HepG2 (cell line): ENCODE measurements around the gene SQOR. TPM values are rescaled to one million over a fixed set of nuclear protein-coding genes. Genes with fewer than 3 reads are reported as not detected.
A peak's percentile ranks its signal among the peaks of the same experiment; 100 is the strongest.

ENCODE experiments used
- BCL6 ChIP-seq: IDR thresholded peaks from 2 replicates; pipeline ENCODE4 v1.6.1; 2016; ENCODE audit warnings: missing genetic modification reagents, missing compliant biosample characterization
- JUN ChIP-seq: sonication (generic); formaldehyde crosslinking; IDR thresholded peaks from 2 replicates; pipeline ENCODE4 v1.4.0; 2020; ENCODE audit warnings: mild to moderate bottlenecking, missing genetic modification reagents
- MAZ ChIP-seq, 2 experiments: sonication (generic) in 1 of 2; formaldehyde crosslinking in 1 of 2; IDR thresholded peaks; 2 replicates each; pipeline versions ENCODE4 v1.5.0 to v1.6.1; 2012 to 2020; ENCODE audit warnings: low read depth in 2 of 2, mild to moderate bottlenecking in 2 of 2, borderline replicate concordance in 1 of 2, improper control_type of control experiment in 1 of 2, low read length in 1 of 2, missing genetic modification reagents in 1 of 2, moderate library complexity in 1 of 2
- NCOA2 ChIP-seq: sonication (generic); formaldehyde crosslinking; IDR thresholded peaks from 2 replicates; pipeline ENCODE4 v1.8.0; 2022; ENCODE audit warnings: inconsistent platforms
- SOX5 ChIP-seq: IDR thresholded peaks from 2 replicates; pipeline ENCODE4 v1.6.1; 2016; ENCODE audit warnings: borderline replicate concordance
- TOE1 ChIP-seq: sonication (generic); formaldehyde crosslinking; IDR thresholded peaks from 2 replicates; pipeline ENCODE4 v1.4.0; 2020; ENCODE audit warnings: mild to moderate bottlenecking, missing genetic modification reagents
- ZFP36L2 ChIP-seq: sonication (generic); formaldehyde crosslinking; IDR thresholded peaks from 2 replicates; pipeline ENCODE4 v1.4.0; 2020; ENCODE audit warnings: missing genetic modification reagents
- ZNF160 ChIP-seq: sonication (generic); formaldehyde crosslinking; IDR thresholded peaks from 2 replicates; pipeline ENCODE4 v1.8.0; 2022; ENCODE audit warnings: mild to moderate bottlenecking, inconsistent platforms, missing genetic modification reagents
- ZNF224 ChIP-seq: sonication (generic); formaldehyde crosslinking; IDR thresholded peaks from 2 replicates; pipeline ENCODE4 v1.5.0; 2020; ENCODE audit warnings: mild to moderate bottlenecking, missing genetic modification reagents
- ZNF451 ChIP-seq: sonication (generic); formaldehyde crosslinking; IDR thresholded peaks from 2 replicates; pipeline ENCODE4 v1.5.0; 2020; ENCODE audit warnings: mild to moderate bottlenecking, missing genetic modification reagents
- ZNF879 ChIP-seq: sonication (generic); formaldehyde crosslinking; IDR thresholded peaks from 2 replicates; pipeline ENCODE4 v1.8.1; 2023; ENCODE audit warnings: missing genetic modification reagents
- polyA plus RNA-seq, 8 experiments: library from polyadenylated mRNA; depleted of rRNA in 3 of 8; stranded (reverse) in 7 of 8; unstranded in 1 of 8; fragments of >200 nt; fragmentation: Illumina TruSeq in 4 of 8; extraction: Trizol in 4 of 8; gene quantifications; 2 replicates each; pipeline versions ENCODE4 v1.2.1 to v1.2.3, GENCODE V29; 2011 to 2016; ENCODE audit warnings: low read depth in 4 of 8, missing spikeins in 1 of 8, mixed read lengths in 1 of 8; ENCODE audit not compliant: insufficient read depth in 1 of 8
- total RNA-seq, 5 experiments: library from RNA; depleted of rRNA; stranded (reverse); fragments of >200 nt; fragmentation: Illumina TruSeq; extraction: Trizol; gene quantifications; 2 replicates each; pipeline ENCODE4 v1.2.3, GENCODE V29; 2016; ENCODE audit warnings: low read depth in 1 of 5
- TF ChIP-seq, protein P1 (sequence below): sonication (generic); formaldehyde crosslinking; IDR thresholded peaks from 2 replicates; pipeline ENCODE4 v1.4.0; 2020; ENCODE audit warnings: mild to moderate bottlenecking, missing genetic modification reagents
- TF ChIP-seq, protein P2 (sequence below): sonication (generic); formaldehyde crosslinking; IDR thresholded peaks from 2 replicates; pipeline ENCODE4 v1.4.0; 2020; ENCODE audit warnings: mild to moderate bottlenecking, missing genetic modification reagents, borderline replicate concordance
- TF ChIP-seq, protein P3 (sequence below): sonication (generic); formaldehyde crosslinking; IDR thresholded peaks from 2 replicates; pipeline ENCODE4 v1.8.0; 2022; ENCODE audit warnings: mild to moderate bottlenecking, missing genetic modification reagents
- TF ChIP-seq, protein P4 (sequence below): sonication (generic); formaldehyde crosslinking; IDR thresholded peaks from 2 replicates; pipeline ENCODE4 v1.4.0; 2020; ENCODE audit warnings: missing genetic modification reagents
- TF ChIP-seq, protein P5 (sequence below): IDR thresholded peaks from 2 replicates; pipeline ENCODE4 v1.6.1; 2012; ENCODE audit warnings: low read depth, low read length, improper control_type of control experiment
- TF ChIP-seq, protein P6 (sequence below): IDR thresholded peaks from 2 replicates; pipeline ENCODE4 v1.6.1; 2018; ENCODE audit warnings: missing genetic modification reagents, mild to moderate bottlenecking, missing compliant biosample characterization
- TF ChIP-seq, protein P7 (sequence below): sonication (generic); formaldehyde crosslinking; IDR thresholded peaks from 2 replicates; pipeline ENCODE4 v1.4.0; 2020; ENCODE audit warnings: missing genetic modification reagents, borderline replicate concordance

The SQOR gene
- total and polyA plus RNA-seq, 2 of the 13 experiments (the other 11 are each of a cell fraction or from before 2014, with no cell fraction given), result 19.3 to 19.4 TPM

DNA sequence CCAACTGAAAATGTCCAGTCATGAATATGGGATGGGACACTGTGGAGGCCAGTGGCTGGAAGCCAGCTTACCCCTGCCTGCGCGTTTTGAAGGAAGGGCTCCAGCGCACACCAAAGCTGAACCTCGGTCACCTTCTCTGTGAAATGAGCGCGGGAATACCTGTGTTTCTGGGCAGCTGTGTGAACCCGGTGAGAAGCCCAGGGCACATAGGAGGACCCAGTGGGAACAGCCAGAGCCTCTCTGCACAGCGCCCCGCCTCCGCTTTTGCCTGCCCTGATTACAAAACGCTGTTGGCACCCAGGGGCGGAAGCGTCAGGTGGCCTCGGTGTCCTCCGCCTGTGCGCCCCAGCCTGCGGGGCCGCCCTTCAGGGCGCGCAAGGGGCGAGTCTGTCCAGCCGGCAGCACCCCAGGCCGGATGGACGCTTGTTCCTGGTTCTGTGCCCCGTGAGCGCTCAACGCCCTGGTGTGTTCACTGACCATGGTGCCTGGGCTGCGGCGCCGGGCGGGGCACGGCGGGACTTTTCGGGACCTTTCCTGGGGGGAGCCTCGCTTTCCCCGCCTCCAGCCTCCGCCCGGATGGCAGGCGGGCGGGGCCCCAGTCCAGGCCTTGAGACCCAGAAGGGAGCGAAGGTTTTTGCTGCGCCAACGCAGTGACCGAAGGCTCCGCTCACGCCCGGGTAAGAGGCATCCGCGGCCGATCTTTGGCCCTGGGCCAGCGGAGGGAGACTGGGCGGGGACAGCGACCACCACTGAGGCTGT lies at the start of gene SQOR (continued):
- TF ChIP-seq, protein P1, sequence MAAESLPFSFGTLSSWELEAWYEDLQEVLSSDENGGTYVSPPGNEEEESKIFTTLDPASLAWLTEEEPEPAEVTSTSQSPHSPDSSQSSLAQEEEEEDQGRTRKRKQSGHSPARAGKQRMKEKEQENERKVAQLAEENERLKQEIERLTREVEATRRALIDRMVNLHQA, result no peak
- TF ChIP-seq NCOA2 (CRISPR knock-in tag) (no peak; the same call in 1 of the 2 replicates), JUN (CRISPR knock-in tag) (peak; percentile 45; the same call in 1 of the 2 replicates), ZNF224 (CRISPR knock-in tag) (peak; percentile 26; the same call in 1 of the 2 replicates), TOE1 (no peak), SOX5 (CRISPR knock-in tag) (no peak; the same call in 1 of the 2 replicates), ZNF160 (CRISPR knock-in tag) (no peak), ZNF879 (CRISPR knock-in tag) (no peak), ZNF451 (CRISPR knock-in tag) (0 out of 2 replicates have a peak, but pooled peaks have one; percentile 75), BCL6 (CRISPR knock-in tag) (peak; percentile 69), MAZ (IDR thresholded peaks at IDR 0.05; ENCODE audit: borderline replicate concordance, low read depth, low read length) (peak; percentile 54; the same call in 1 of the 2 replicates), MAZ (CRISPR knock-in tag; IDR thresholded peaks at IDR 0.05; ENCODE audit: low read depth) (no peak; the same call in 1 of the 2 replicates), ZFP36L2 (no peak)
- TF ChIP-seq, protein P2, sequence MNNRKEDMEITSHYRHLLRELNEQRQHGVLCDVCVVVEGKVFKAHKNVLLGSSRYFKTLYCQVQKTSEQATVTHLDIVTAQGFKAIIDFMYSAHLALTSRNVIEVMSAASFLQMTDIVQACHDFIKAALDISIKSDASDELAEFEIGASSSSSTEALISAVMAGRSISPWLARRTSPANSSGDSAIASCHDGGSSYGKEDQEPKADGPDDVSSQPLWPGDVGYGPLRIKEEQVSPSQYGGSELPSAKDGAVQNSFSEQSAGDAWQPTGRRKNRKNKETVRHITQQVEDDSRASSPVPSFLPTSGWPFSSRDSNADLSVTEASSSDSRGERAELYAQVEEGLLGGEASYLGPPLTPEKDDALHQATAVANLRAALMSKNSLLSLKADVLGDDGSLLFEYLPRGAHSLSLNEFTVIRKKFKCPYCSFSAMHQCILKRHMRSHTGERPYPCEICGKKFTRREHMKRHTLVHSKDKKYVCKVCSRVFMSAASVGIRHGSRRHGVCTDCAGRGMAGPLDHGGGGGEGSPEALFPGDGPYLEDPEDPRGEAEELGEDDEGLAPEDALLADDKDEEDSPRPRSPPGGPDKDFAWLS (CRISPR knock-in tag), result no peak
- TF ChIP-seq, protein P3, sequence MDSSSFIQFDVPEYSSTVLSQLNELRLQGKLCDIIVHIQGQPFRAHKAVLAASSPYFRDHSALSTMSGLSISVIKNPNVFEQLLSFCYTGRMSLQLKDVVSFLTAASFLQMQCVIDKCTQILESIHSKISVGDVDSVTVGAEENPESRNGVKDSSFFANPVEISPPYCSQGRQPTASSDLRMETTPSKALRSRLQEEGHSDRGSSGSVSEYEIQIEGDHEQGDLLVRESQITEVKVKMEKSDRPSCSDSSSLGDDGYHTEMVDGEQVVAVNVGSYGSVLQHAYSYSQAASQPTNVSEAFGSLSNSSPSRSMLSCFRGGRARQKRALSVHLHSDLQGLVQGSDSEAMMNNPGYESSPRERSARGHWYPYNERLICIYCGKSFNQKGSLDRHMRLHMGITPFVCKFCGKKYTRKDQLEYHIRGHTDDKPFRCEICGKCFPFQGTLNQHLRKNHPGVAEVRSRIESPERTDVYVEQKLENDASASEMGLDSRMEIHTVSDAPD (CRISPR knock-in tag), result peak; percentile 26; the same call in 1 of the 2 replicates
- TF ChIP-seq, protein P4, sequence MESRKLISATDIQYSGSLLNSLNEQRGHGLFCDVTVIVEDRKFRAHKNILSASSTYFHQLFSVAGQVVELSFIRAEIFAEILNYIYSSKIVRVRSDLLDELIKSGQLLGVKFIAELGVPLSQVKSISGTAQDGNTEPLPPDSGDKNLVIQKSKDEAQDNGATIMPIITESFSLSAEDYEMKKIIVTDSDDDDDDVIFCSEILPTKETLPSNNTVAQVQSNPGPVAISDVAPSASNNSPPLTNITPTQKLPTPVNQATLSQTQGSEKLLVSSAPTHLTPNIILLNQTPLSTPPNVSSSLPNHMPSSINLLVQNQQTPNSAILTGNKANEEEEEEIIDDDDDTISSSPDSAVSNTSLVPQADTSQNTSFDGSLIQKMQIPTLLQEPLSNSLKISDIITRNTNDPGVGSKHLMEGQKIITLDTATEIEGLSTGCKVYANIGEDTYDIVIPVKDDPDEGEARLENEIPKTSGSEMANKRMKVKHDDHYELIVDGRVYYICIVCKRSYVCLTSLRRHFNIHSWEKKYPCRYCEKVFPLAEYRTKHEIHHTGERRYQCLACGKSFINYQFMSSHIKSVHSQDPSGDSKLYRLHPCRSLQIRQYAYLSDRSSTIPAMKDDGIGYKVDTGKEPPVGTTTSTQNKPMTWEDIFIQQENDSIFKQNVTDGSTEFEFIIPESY, result no peak
- TF ChIP-seq, protein P5, sequence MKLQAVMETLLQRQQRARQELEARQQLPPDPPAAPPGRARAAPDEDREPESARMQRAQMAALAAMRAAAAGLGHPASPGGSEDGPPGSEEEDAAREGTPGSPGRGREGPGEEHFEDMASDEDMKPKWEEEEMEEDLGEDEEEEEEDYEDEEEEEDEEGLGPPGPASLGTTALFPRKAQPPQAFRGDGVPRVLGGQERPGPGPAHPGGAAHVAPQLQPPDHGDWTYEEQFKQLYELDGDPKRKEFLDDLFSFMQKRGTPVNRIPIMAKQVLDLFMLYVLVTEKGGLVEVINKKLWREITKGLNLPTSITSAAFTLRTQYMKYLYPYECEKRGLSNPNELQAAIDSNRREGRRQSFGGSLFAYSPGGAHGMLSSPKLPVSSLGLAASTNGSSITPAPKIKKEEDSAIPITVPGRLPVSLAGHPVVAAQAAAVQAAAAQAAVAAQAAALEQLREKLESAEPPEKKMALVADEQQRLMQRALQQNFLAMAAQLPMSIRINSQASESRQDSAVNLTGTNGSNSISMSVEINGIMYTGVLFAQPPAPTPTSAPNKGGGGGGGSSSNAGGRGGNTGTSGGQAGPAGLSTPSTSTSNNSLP, result no peak
- TF ChIP-seq, protein P6, sequence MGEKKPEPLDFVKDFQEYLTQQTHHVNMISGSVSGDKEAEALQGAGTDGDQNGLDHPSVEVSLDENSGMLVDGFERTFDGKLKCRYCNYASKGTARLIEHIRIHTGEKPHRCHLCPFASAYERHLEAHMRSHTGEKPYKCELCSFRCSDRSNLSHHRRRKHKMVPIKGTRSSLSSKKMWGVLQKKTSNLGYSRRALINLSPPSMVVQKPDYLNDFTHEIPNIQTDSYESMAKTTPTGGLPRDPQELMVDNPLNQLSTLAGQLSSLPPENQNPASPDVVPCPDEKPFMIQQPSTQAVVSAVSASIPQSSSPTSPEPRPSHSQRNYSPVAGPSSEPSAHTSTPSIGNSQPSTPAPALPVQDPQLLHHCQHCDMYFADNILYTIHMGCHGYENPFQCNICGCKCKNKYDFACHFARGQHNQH, result peak; percentile 95; the same call in 1 of the 2 replicates
- TF ChIP-seq, protein P7, sequence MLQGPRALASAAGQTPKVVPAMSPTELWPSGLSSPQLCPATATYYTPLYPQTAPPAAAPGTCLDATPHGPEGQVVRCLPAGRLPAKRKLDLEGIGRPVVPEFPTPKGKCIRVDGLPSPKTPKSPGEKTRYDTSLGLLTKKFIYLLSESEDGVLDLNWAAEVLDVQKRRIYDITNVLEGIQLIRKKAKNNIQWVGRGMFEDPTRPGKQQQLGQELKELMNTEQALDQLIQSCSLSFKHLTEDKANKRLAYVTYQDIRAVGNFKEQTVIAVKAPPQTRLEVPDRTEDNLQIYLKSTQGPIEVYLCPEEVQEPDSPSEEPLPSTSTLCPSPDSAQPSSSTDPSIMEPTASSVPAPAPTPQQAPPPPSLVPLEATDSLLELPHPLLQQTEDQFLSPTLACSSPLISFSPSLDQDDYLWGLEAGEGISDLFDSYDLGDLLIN (CRISPR knock-in tag), result peak; percentile 33; the same call in 1 of the 2 replicates
